ENCODE data around the gene GRM4. TPM values are rescaled to one million over a fixed set of nuclear protein-coding genes. Genes with fewer than 3 reads are reported as not detected.

GRM4 gene
- total RNA-seq, 4 donors from 2014 or later: not detected

- H3K27me3 ChIP-seq: no peaks in the 10 kb centered on the region
- H3K9me3 ChIP-seq: no peaks in the 10 kb centered on the region
- TF ChIP-seq POLR2A (IDR thresholded peaks at IDR 0.05): no peak
- no peak for TF ChIP-seq CTCF (IDR thresholded peaks at IDR 0.05)
- H3K4me3 ChIP-seq: no peak overlapping the region
- H3K36me3 ChIP-seq: no peaks in the 10 kb centered on the region
- DNase-seq: no peak
- no peak overlapping the region for H3K27ac ChIP-seq
- H3K4me1 ChIP-seq: no peaks in the 10 kb centered on the region
These were observed 45.1 kb downstream of the GRM4 start for GRCh38 chr6:34100788-34101187.

- DNase-seq: no peak
- H3K27me3 ChIP-seq: no peaks in the 10 kb centered on the region
- no peak overlapping the region for H3K27ac ChIP-seq
- no peaks in the 10 kb centered on the region for H3K36me3 ChIP-seq
- no peaks in the 10 kb centered on the region for H3K4me1 ChIP-seq
- no peaks in the 10 kb centered on the region for H3K9me3 ChIP-seq
- TF ChIP-seq CTCF (IDR thresholded peaks at IDR 0.05) (no peak), POLR2A (IDR thresholded peaks at IDR 0.05) (no peak)
- no peak overlapping the region for H3K4me3 ChIP-seq
These were observed 46.0 kb downstream of the GRM4 start for GRCh38 chr6:34099878-34100277.

- H3K36me3 ChIP-seq: no peaks in the 10 kb centered on the region
- TF ChIP-seq CTCF (IDR thresholded peaks at IDR 0.05) (no peak), POLR2A (IDR thresholded peaks at IDR 0.05) (no peak)
- H3K9me3 ChIP-seq: no peaks in the 10 kb centered on the region
- H3K4me1 ChIP-seq: no peaks in the 10 kb centered on the region
- H3K4me3 ChIP-seq: no peak overlapping the region
- no peaks in the 10 kb centered on the region for H3K27me3 ChIP-seq
- no peak for DNase-seq
- H3K27ac ChIP-seq: no peak overlapping the region
These were observed 47.6 kb downstream of the GRM4 start for GRCh38 chr6:34098045-34098936.

GRCh38 chr6:34096814-34097213 lies 49.1 kb downstream of the GRM4 start:
- Histone ChIP-seq H3K36me3 (no peaks in the 10 kb centered on the region), H3K4me3 (no peak overlapping the region), H3K27me3 (no peaks in the 10 kb centered on the region), H3K9me3 (no peaks in the 10 kb centered on the region), H3K27ac (no peak overlapping the region), H3K4me1 (no peaks in the 10 kb centered on the region)
- no peak for DNase-seq
- TF ChIP-seq CTCF (IDR thresholded peaks at IDR 0.05): no peak
- TF ChIP-seq POLR2A (IDR thresholded peaks at IDR 0.05): no peak

GRCh38 chr6:34096193-34096592 lies 49.7 kb downstream of the GRM4 start:
- Histone ChIP-seq H3K4me3 (no peak overlapping the region), H3K27ac (no peak overlapping the region), H3K9me3 (no peaks in the 10 kb centered on the region), H3K4me1 (no peaks in the 10 kb centered on the region), H3K27me3 (no peaks in the 10 kb centered on the region), H3K36me3 (no peaks in the 10 kb centered on the region)
- DNase-seq: no peak
- TF ChIP-seq POLR2A (IDR thresholded peaks at IDR 0.05) (no peak), CTCF (IDR thresholded peaks at IDR 0.05) (no peak)

All from Peyer's patch (tissue), 4 donors.